ENCODE measurements around the gene TSPAN9. TPM values are rescaled to one million over a fixed set of nuclear protein-coding genes. Genes with fewer than 3 reads are reported as not detected.

TSPAN9 gene
- total and polyA plus RNA-seq, 10 of the 15 experiments (the other 5 are each of a cell fraction or from before 2014, with no cell fraction given) = 0.03 to 1.0 (median 0.12) TPM; not detected in 5

GRCh38 chr12:3216726-3217682 lies 139.8 kb downstream of the TSPAN9 start:
- Histone ChIP-seq H3K27ac (ENCODE audit: control insufficient read depth, insufficient read depth) (no peak overlapping the region), H3K27me3 (replicated peaks in 1 of 2; ENCODE audit: control insufficient read depth in 2 of 2, insufficient read depth in 2 of 2, low read length in 1 of 2) (no peaks in the 10 kb centered on the region; a peak in 1 of 4 replicates), H3K4me2 (ENCODE audit: control insufficient read depth, insufficient read depth) (0 out of 2 replicates have a peak overlapping the region, but pooled peaks have one; percentile 17), H3K9ac (ENCODE audit: control insufficient read depth, insufficient read depth, low read length) (no peak overlapping the region), H3K36me3 (ENCODE audit: control insufficient read depth in 2 of 2, insufficient read depth in 2 of 2, low read length in 1 of 2) (no peaks in the 10 kb centered on the region), H3K4me1 (ENCODE audit: control insufficient read depth, insufficient read depth, low read length) (peaks cover 12% of the 10 kb centered on the region), H4K20me1 (ENCODE audit: control insufficient read depth, insufficient read depth) (no peaks in the 10 kb centered on the region), H3K4me3 (no peak overlapping the region), H3K9me3 (replicated peaks; ENCODE audit: control insufficient read depth, insufficient read depth, low read length) (no peaks in the 10 kb centered on the region), H3K79me2 (ENCODE audit: control insufficient read depth, insufficient read depth, low read length) (no peaks in the 10 kb centered on the region), H2AFZ (ENCODE audit: control insufficient read depth, low read depth, low read length) (peak overlapping the region; percentile 34; the same call in 1 of the 2 replicates)
- ChIA-PET POLR2A (no interaction called here), SMC1A (ENCODE audit: uncharacterized antibody, unreplicated experiment) (no interaction called here), CTCF (interaction anchor here (0.6 to 1.3 kb wide), 2 partner anchors 83 to 183 kb away, joined by 3 read pairs; no protein-coding TSS in a partner anchor), RAD21 (ENCODE audit: unreplicated experiment) (no interaction called here)
- TF ChIP-seq ZNF622 (IDR thresholded peaks at IDR 0.05) (no peak), SMARCA5 (IDR thresholded peaks at IDR 0.05) (no peak)
- DNase-seq (ENCODE audit: low read depth, low spot score) = no peak
- ATAC-seq = no peak
- BruUV-seq (replicated peaks) = no TSS peak
- intact Hi-C loops (cut with micrococcal nuclease; ENCODE audit: unreplicated experiment) = no loop called here
- FAIRE-seq = no peak
- 32% methylated on average over 12 of the region's 12 CpGs for WGBS (ENCODE audit: insufficient coverage, insufficient replicate concordance, low lambda C conversion rate, missing lambda C conversion rate)
- in situ Hi-C loops (cut with MboI) = no loop called here

- no peaks in the 10 kb centered on the region for H4K20me1 ChIP-seq (ENCODE audit: control insufficient read depth, insufficient read depth)
- peak overlapping the region; percentile 34; the same call in 1 of the 2 replicates for H2AFZ ChIP-seq (ENCODE audit: control insufficient read depth, low read depth, low read length)
- in situ Hi-C loops (cut with MboI) (no loop called here), intact Hi-C loops (cut with micrococcal nuclease; ENCODE audit: unreplicated experiment) (no loop called here)
- ATAC-seq = no peak
- 40% methylated on average over 4 of the region's 4 CpGs for WGBS (ENCODE audit: insufficient coverage, insufficient replicate concordance, low lambda C conversion rate, missing lambda C conversion rate)
- H3K27ac ChIP-seq (ENCODE audit: control insufficient read depth, insufficient read depth) = no peak overlapping the region
- H3K4me3 ChIP-seq = no peak overlapping the region
- POLR2A ChIA-PET = no interaction called here
- H3K79me2 ChIP-seq (ENCODE audit: control insufficient read depth, insufficient read depth, low read length) = no peaks in the 10 kb centered on the region
- H3K4me2 ChIP-seq (ENCODE audit: control insufficient read depth, insufficient read depth) = 0 out of 2 replicates have a peak overlapping the region, but pooled peaks have one; percentile 17
- no peaks in the 10 kb centered on the region for H3K9me3 ChIP-seq (replicated peaks; ENCODE audit: control insufficient read depth, insufficient read depth, low read length)
- H3K36me3 ChIP-seq (ENCODE audit: control insufficient read depth in 2 of 2, insufficient read depth in 2 of 2, low read length in 1 of 2) = no peaks in the 10 kb centered on the region
- SMC1A ChIA-PET (ENCODE audit: uncharacterized antibody, unreplicated experiment) = no interaction called here
- RAD21 ChIA-PET (ENCODE audit: unreplicated experiment) = no interaction called here
- FAIRE-seq = no peak
- H3K4me1 ChIP-seq (ENCODE audit: control insufficient read depth, insufficient read depth, low read length) = peaks cover 12% of the 10 kb centered on the region
- H3K9ac ChIP-seq (ENCODE audit: control insufficient read depth, insufficient read depth, low read length) = no peak overlapping the region
- CTCF ChIA-PET = interaction anchor here (1.3 kb wide), 1 partner anchor 83 kb away, joined by 3 read pairs; no protein-coding TSS in a partner anchor
- H3K27me3 ChIP-seq (replicated peaks in 1 of 2; ENCODE audit: control insufficient read depth in 2 of 2, insufficient read depth in 2 of 2, low read length in 1 of 2) = peaks cover 0 to 3% of the 10 kb centered on the region in 2 experiments; a peak in 2 of 4 replicates
- no peak for DNase-seq (ENCODE audit: low read depth, low spot score)
- no TSS peak for BruUV-seq (replicated peaks)
- TF ChIP-seq BACH1 (IDR thresholded peaks at IDR 0.05; ENCODE audit: borderline replicate concordance) (no peak), NFYA (IDR thresholded peaks at IDR 0.05; ENCODE audit: borderline replicate concordance, low read depth, low read length) (no peak), USF1 (IDR thresholded peaks at IDR 0.05; ENCODE audit: borderline replicate concordance, extremely low read length, insufficient read depth, low read depth, low read length) (no peak), ELK1 (IDR thresholded peaks at IDR 0.05; ENCODE audit: low read depth, low read length) (no peak), PRDM15 (CRISPR knock-in tag; IDR thresholded peaks at IDR 0.05) (no peak), CHD4 (IDR thresholded peaks at IDR 0.05) (no peak), SRF (IDR thresholded peaks at IDR 0.05; ENCODE audit: low read depth in 2 of 2, low read length in 2 of 2) (no peak), JUND (IDR thresholded peaks at IDR 0.05; ENCODE audit: low read depth, low read length) (no peak)
Observed at GRCh38 chr12:3217683-3218079, 140.5 kb downstream of the TSPAN9 start.
